PFSK-1 (cell line): Measurements from ENCODE around the gene SHF.

Source experiments
- FOXP2 ChIP-seq: optimal IDR thresholded peaks from 2 replicates; pipeline ENCODE3; 2011; ENCODE audit warnings: borderline replicate concordance, control low read depth, inconsistent platforms; ENCODE audit not compliant: insufficient read depth; ENCODE audit errors: extremely low read length, extremely low read depth
- POLR2AphosphoS5 ChIP-seq: IDR thresholded peaks from 2 replicates; pipeline ENCODE4 v1.6.1; 2012; ENCODE audit warnings: low read depth, mild to moderate bottlenecking, control low read depth, low read length, moderate library complexity
- SIN3A ChIP-seq: IDR thresholded peaks from 2 replicates; pipeline ENCODE4 v1.6.1; 2012; ENCODE audit warnings: mild to moderate bottlenecking, low read length, moderate library complexity, borderline replicate concordance; ENCODE audit not compliant: insufficient read depth
- TAF1 ChIP-seq: IDR thresholded peaks from 2 replicates; pipeline ENCODE4 v1.6.1; 2012; ENCODE audit warnings: low read length, control low read depth, borderline replicate concordance; ENCODE audit not compliant: insufficient read depth
- TF ChIP-seq, protein P1 (sequence below), 2 experiments: IDR thresholded peaks; 2 replicates each; pipeline versions ENCODE4 v1.6.1 to v1.8.0; 2011 to 2012; ENCODE audit warnings: low read depth in 2 of 2, low read length in 2 of 2, control low read depth in 1 of 2, inconsistent platforms in 1 of 2, mild to moderate bottlenecking in 1 of 2, moderate library complexity in 1 of 2; ENCODE audit not compliant: insufficient read depth in 1 of 2

SHF gene

DNA sequence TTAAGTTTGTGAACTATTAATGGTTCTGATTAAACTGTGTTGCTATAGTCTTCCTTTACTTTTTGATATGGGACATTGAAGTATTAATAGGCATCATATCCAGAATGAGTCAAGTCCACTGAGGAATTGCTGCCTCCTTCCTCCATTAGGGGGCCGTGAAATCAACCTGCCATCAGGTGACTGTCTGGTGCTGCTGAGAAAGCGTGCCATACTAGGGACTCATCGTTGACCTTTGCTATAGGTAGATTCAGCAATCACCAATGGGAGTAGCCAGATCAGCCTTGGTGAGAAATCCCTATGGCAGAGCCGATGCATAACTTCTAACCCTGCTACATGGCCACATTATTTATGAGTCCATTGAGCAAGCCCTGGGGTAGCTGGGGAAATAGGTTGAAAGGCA is 34.2 kb upstream of the SHF start:
- TF ChIP-seq POLR2AphosphoS5 (no peak), SIN3A (no peak), TAF1 (no peak), FOXP2 (no peak)
- TF ChIP-seq, protein P1, sequence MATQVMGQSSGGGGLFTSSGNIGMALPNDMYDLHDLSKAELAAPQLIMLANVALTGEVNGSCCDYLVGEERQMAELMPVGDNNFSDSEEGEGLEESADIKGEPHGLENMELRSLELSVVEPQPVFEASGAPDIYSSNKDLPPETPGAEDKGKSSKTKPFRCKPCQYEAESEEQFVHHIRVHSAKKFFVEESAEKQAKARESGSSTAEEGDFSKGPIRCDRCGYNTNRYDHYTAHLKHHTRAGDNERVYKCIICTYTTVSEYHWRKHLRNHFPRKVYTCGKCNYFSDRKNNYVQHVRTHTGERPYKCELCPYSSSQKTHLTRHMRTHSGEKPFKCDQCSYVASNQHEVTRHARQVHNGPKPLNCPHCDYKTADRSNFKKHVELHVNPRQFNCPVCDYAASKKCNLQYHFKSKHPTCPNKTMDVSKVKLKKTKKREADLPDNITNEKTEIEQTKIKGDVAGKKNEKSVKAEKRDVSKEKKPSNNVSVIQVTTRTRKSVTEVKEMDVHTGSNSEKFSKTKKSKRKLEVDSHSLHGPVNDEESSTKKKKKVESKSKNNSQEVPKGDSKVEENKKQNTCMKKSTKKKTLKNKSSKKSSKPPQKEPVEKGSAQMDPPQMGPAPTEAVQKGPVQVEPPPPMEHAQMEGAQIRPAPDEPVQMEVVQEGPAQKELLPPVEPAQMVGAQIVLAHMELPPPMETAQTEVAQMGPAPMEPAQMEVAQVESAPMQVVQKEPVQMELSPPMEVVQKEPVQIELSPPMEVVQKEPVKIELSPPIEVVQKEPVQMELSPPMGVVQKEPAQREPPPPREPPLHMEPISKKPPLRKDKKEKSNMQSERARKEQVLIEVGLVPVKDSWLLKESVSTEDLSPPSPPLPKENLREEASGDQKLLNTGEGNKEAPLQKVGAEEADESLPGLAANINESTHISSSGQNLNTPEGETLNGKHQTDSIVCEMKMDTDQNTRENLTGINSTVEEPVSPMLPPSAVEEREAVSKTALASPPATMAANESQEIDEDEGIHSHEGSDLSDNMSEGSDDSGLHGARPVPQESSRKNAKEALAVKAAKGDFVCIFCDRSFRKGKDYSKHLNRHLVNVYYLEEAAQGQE (IDR thresholded peaks at IDR 0.05; ENCODE audit: insufficient read depth in 1 of 2, low read depth in 2 of 2, low read length in 2 of 2) = no peak

DNA sequence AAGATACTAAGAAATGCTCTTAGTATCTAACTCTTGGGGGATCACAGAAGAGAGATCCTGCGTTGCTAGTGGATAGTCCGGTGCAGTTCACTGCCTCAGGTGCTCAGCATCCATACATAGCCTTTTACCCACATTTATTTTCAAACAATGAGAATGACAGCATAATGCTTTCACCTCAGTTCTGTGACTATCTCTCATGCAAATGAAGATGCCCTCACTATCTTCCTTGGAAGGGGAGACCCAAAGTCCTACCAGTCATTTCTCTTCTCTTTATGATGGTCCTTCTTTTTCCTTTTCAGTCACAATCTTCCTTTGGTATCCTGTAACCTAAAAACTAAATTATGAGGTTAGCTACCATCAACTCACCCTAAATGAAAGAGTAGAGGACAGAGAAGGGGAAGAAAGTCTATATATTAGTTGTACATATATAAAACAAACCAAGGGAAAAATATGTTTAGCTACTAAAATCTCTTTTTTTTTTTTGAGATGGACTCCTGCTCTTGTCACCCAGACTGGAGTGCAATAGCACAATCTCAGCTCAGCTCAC is 33.4 kb upstream of the SHF start:
- TF ChIP-seq SIN3A = no peak
- TF ChIP-seq, protein P1 (IDR thresholded peaks at IDR 0.05; ENCODE audit: insufficient read depth in 1 of 2, low read depth in 2 of 2, low read length in 2 of 2) = no peak

DNA sequence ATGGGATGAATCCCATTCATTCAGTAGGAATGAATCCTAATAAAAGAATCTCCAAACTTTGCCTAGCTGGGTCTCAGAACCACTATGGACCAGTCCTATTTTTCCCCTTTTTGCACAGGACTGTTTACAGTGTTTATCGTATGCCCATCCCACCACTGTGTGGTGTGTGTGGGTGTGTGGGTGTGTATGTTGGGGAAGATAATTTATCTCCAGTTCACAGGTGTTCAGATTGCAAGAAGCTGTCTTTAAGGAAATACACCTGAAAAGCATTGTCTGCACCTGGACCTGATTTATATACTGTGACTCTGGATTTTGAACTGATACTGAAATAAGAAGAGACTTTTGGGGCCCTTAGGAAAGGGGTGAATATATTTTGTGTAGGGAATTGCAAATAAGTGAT is 24.7 kb upstream of the SHF start:
- TF ChIP-seq, protein P1 (IDR thresholded peaks at IDR 0.05; ENCODE audit: insufficient read depth in 1 of 2, low read depth in 2 of 2, low read length in 2 of 2) = no peak
- TF ChIP-seq TAF1 (no peak), POLR2AphosphoS5 (no peak), FOXP2 (no peak)

DNA sequence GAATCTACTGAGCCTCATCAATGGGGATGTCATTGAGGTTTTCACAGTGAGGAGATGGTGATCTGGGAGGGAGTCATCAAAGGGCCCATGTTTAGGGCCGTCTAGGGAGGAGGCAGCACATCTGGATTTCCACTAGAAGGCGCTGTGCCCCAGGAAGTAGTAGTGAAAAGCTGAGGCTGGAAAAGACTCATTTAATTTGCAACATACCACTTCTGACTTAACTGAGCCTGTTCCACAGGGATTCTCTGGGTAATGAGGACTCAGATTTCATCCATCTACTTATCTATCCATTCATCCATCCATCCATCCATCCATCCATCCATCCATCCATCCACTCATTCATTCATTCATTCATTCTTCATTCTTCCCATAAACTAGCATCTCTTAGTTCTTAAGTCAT is 17.4 kb upstream of the SHF start:
- TF ChIP-seq, protein P1 (IDR thresholded peaks at IDR 0.05; ENCODE audit: insufficient read depth in 1 of 2, low read depth in 2 of 2, low read length in 2 of 2) = no peak
- no peak for TF ChIP-seq POLR2AphosphoS5
- no peak for TF ChIP-seq FOXP2
- TF ChIP-seq SIN3A = no peak
- no peak for TF ChIP-seq TAF1

DNA sequence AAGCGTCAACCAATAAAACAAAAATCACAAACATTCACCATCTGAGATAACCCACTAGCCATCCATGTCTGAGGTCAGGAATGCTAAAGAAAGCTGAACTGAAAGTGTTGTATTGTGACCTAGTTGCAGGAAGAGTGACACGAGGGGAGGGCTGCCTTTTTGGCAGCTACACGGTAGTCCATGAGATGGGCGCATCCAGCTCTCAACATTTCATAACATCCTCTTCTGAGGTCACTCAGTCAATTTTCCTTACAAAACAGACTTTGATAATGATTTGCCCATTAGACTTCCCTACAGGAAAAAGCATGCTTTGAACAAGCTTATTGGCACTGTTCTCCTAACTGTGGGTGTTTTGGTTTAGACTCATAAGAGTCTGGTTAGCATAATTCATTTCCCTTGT is 15.4 kb upstream of the SHF start:
- TF ChIP-seq, protein P1 (IDR thresholded peaks at IDR 0.05; ENCODE audit: insufficient read depth in 1 of 2, low read depth in 2 of 2, low read length in 2 of 2) = no peak
- no peak for TF ChIP-seq FOXP2
- TF ChIP-seq SIN3A = no peak
- TF ChIP-seq POLR2AphosphoS5 = no peak
- no peak for TF ChIP-seq TAF1
